NCI-H526 (cell line): ENCODE measurements around the gene SH3PXD2A.

ENCODE experiments used
- DNase-seq, 2 experiments: peaks; one replicate each; lab custom pipeline; 2025; lab: John Stamatoyannopoulos, UW

Gene SH3PXD2A

GRCh38 chr10:103720964-103721335 is 134.4 kb downstream of the SH3PXD2A start:
- no peak for DNase-seq

GRCh38 chr10:103720328-103720963 is 134.9 kb downstream of the SH3PXD2A start:
- DNase-seq: no peak

- no peak for DNase-seq
These were observed 136.3 kb downstream of the SH3PXD2A start for GRCh38 chr10:103719036-103719435.

- no peak for DNase-seq
These were observed 137.1 kb downstream of the SH3PXD2A start for GRCh38 chr10:103718247-103718620.

GRCh38 chr10:103717341-103718246 is 137.8 kb downstream of the SH3PXD2A start:
- peak in 1 of 2 experiments; percentile 24 for DNase-seq

GRCh38 chr10:103716206-103717160 is 138.9 kb downstream of the SH3PXD2A start:
- DNase-seq: peak in 1 of 2 experiments; percentile 16

- no peak for DNase-seq
These were observed 139.9 kb downstream of the SH3PXD2A start for GRCh38 chr10:103715430-103715829.

GRCh38 chr10:103714232-103714891 is 141.0 kb downstream of the SH3PXD2A start:
- DNase-seq: no peak

GRCh38 chr10:103713676-103714075 is 141.7 kb downstream of the SH3PXD2A start:
- no peak for DNase-seq

GRCh38 chr10:103712898-103713498 is 142.4 kb downstream of the SH3PXD2A start:
- peak; percentile 2 to 78 for DNase-seq

GRCh38 chr10:103712146-103712545 is 143.2 kb downstream of the SH3PXD2A start:
- DNase-seq: no peak

- no peak for DNase-seq
These were observed 143.9 kb downstream of the SH3PXD2A start for GRCh38 chr10:103711351-103711994.

- no peak for DNase-seq
These were observed 144.9 kb downstream of the SH3PXD2A start for GRCh38 chr10:103710490-103710889.

- DNase-seq: no peak
These were observed 145.9 kb downstream of the SH3PXD2A start for GRCh38 chr10:103709341-103709920.

GRCh38 chr10:103708627-103709288 is 146.6 kb downstream of the SH3PXD2A start:
- no peak for DNase-seq

GRCh38 chr10:103707956-103708626 is 147.3 kb downstream of the SH3PXD2A start:
- no peak for DNase-seq

GRCh38 chr10:103706762-103707161 is 148.6 kb downstream of the SH3PXD2A start:
- no peak for DNase-seq

GRCh38 chr10:103706047-103706446 is 149.3 kb downstream of the SH3PXD2A start:
- DNase-seq: no peak
